Neural cell (in vitro differentiated cells): ENCODE measurements around the gene HS3ST3B1. TPM values are rescaled to one million over a fixed set of nuclear protein-coding genes. Genes with fewer than 3 reads are reported as not detected.

Source experiments
- H2AFZ ChIP-seq: fragments of 200-600, 300-800 bp; sonication (generic), shearing (Covaris generic); 2 replicates; pipeline ENCODE4 v1.6.0; 2014; ENCODE audit warnings: low read depth, mild to moderate bottlenecking, antibody characterized with exemption, low read length, moderate library complexity
- H3F3A ChIP-seq: fragments of 200-600 bp; shearing (Covaris generic); 2 replicates; pipeline ENCODE4 v1.6.1; 2016; ENCODE audit warnings: mild to moderate bottlenecking, moderate library complexity, mixed read lengths, antibody characterized with exemption, low read length; ENCODE audit not compliant: insufficient read depth, poor library complexity, severe bottlenecking
- H3K27ac ChIP-seq: fragments of 200-600, 300-800 bp; sonication (generic), shearing (Covaris generic); 2 replicates; pipeline ENCODE4 v1.5.1; 2014; ENCODE audit warnings: mild to moderate bottlenecking, low read length, moderate library complexity
- H3K27me3 ChIP-seq: fragments of 300-800, 200-600 bp; sonication (generic), shearing (Covaris generic); 2 replicates; pipeline ENCODE4 v1.6.0; 2014; ENCODE audit warnings: mild to moderate bottlenecking, low read depth, low read length, moderate library complexity; ENCODE audit not compliant: insufficient read depth
- H3K36me3 ChIP-seq: fragments of 300-800, 200-600 bp; sonication (generic), shearing (Covaris generic); 2 replicates; pipeline ENCODE4 v1.5.1; 2014; ENCODE audit warnings: mild to moderate bottlenecking, antibody characterized with exemption, low read length, moderate library complexity; ENCODE audit not compliant: insufficient read depth
- H3K4me2 ChIP-seq: fragments of 300-800, 200-600 bp; sonication (generic), shearing (Covaris generic); 2 replicates; pipeline ENCODE4 v1.6.0; 2014; ENCODE audit warnings: mild to moderate bottlenecking, low read length
- H3K4me3 ChIP-seq: fragments of 300-800, 200-600 bp; sonication (generic), shearing (Covaris generic); 2 replicates; pipeline ENCODE4 v1.5.1; 2014; ENCODE audit warnings: mild to moderate bottlenecking, low read length, moderate library complexity
- H3K79me2 ChIP-seq: fragments of 200-600 bp; shearing (Covaris generic); replicated peaks from 2 replicates; pipeline ENCODE4 v1.6.0; 2014; ENCODE audit warnings: mild to moderate bottlenecking, low read length, moderate library complexity; ENCODE audit not compliant: insufficient read depth
- H3K9ac ChIP-seq: fragments of 300-800, 200-600 bp; sonication (generic), shearing (Covaris generic); 2 replicates; pipeline ENCODE4 v1.6.1; 2016; ENCODE audit warnings: mild to moderate bottlenecking, low read length, mixed read lengths
- H3K9me2 ChIP-seq: fragments of 200-600 bp; shearing (Covaris generic); 2 replicates; pipeline ENCODE4 v1.6.1; 2016; ENCODE audit warnings: mild to moderate bottlenecking, low read length, mixed read lengths; ENCODE audit not compliant: insufficient read depth
- H3K9me3 ChIP-seq: fragments of 200-600, 300-800 bp; sonication (generic), shearing (Covaris generic); 2 replicates; pipeline ENCODE4 v1.6.1; 2016; ENCODE audit warnings: mild to moderate bottlenecking, mixed run types, low read length, moderate library complexity, mixed read lengths
- H4K20me1 ChIP-seq: fragments of 200-600 bp; shearing (Covaris generic); 2 replicates; pipeline ENCODE4 v1.6.1; 2016; ENCODE audit warnings: mild to moderate bottlenecking, mixed run types; ENCODE audit not compliant: insufficient read depth
- CTCF ChIP-seq: fragments of 450-650 bp; IDR thresholded peaks from 2 replicates; pipeline ENCODE4 v1.5.1; 2014; ENCODE audit warnings: antibody characterized with exemption, mild to moderate bottlenecking, moderate library complexity; ENCODE audit not compliant: poor library complexity, severe bottlenecking
- EP300 ChIP-seq: fragments of 450-650 bp; conservative IDR thresholded peaks from 2 replicates; pipeline ENCODE4 v1.6.1; 2014; ENCODE audit warnings: antibody characterized with exemption, mild to moderate bottlenecking, moderate library complexity; ENCODE audit not compliant: poor library complexity, severe bottlenecking
- EZH2 ChIP-seq: fragments of 200-600, 300-800 bp; shearing (Covaris generic), sonication (generic); IDR thresholded peaks from 2 replicates; pipeline ENCODE4 v1.6.1; 2014; ENCODE audit warnings: antibody characterized with exemption, low read length, borderline replicate concordance, mild to moderate bottlenecking; ENCODE audit not compliant: insufficient read depth, poor library complexity, severe bottlenecking
- MXI1 ChIP-seq: fragments of 450-650 bp; conservative IDR thresholded peaks from 2 replicates; pipeline ENCODE4 v1.6.1; 2014; ENCODE audit warnings: antibody characterized with exemption, mild to moderate bottlenecking; ENCODE audit not compliant: poor library complexity, severe bottlenecking
- POLR2AphosphoS5 ChIP-seq: IDR thresholded peaks from 2 replicates; pipeline ENCODE4 v1.6.1; 2012
- RAD21 ChIP-seq: fragments of 450-650 bp; conservative IDR thresholded peaks from 2 replicates; pipeline ENCODE4 v1.6.1; 2014; ENCODE audit warnings: antibody characterized with exemption, mild to moderate bottlenecking, moderate library complexity
- REST ChIP-seq: IDR thresholded peaks from 2 replicates; pipeline ENCODE4 v1.6.1; 2012; ENCODE audit warnings: borderline replicate concordance
- SMC3 ChIP-seq: fragments of 450-650 bp; conservative IDR thresholded peaks from 2 replicates; pipeline ENCODE4 v1.6.1; 2014; ENCODE audit warnings: antibody characterized with exemption, mild to moderate bottlenecking, moderate library complexity; ENCODE audit not compliant: poor library complexity
- TAF1 ChIP-seq: IDR thresholded peaks from 2 replicates; pipeline ENCODE4 v1.6.1; 2012; ENCODE audit warnings: low read depth
- polyA plus RNA-seq: library from polyadenylated mRNA; depleted of rRNA; stranded (reverse); fragments of >200 nt; gene quantifications from 2 replicates; pipeline ENCODE4 v1.2.3, GENCODE V29; 2014

The HS3ST3B1 gene
- polyA plus RNA-seq, 1 donor from 2014 or later, result 0.58 TPM

- H4K20me1 ChIP-seq, result no peaks in the 10 kb centered on the region
- no peak for TF ChIP-seq MXI1
- no peak for TF ChIP-seq POLR2AphosphoS5
- no peak for TF ChIP-seq SMC3
- TF ChIP-seq EZH2, result no peak
- TF ChIP-seq RAD21, result no peak
- TF ChIP-seq EP300, result no peak
- no peak for TF ChIP-seq TAF1
- TF ChIP-seq REST, result no peak
- no peak for TF ChIP-seq CTCF
- no peaks in the 10 kb centered on the region for H3K9me3 ChIP-seq
- H3F3A ChIP-seq, result no peaks in the 10 kb centered on the region
- H3K36me3 ChIP-seq, result no peaks in the 10 kb centered on the region
- H3K79me2 ChIP-seq, result no peaks in the 10 kb centered on the region
- no peak overlapping the region for H3K4me2 ChIP-seq
- H3K27me3 ChIP-seq, result no peaks in the 10 kb centered on the region
- no peak overlapping the region for H3K27ac ChIP-seq
- no peak overlapping the region for H3K9ac ChIP-seq
- no peak overlapping the region for H2AFZ ChIP-seq
- no peaks in the 10 kb centered on the region for H3K9me2 ChIP-seq
- H3K4me3 ChIP-seq, result no peak overlapping the region
Measured at GRCh38 chr17:14340857-14341754, 40.2 kb downstream of the HS3ST3B1 start.

- Histone ChIP-seq H3K79me2 (no peaks in the 10 kb centered on the region), H3K9ac (no peak overlapping the region), H4K20me1 (no peaks in the 10 kb centered on the region), H3K27me3 (no peaks in the 10 kb centered on the region), H3K4me3 (no peak overlapping the region), H3K36me3 (no peaks in the 10 kb centered on the region), H3K4me2 (no peak overlapping the region), H3K9me3 (no peaks in the 10 kb centered on the region), H3F3A (no peaks in the 10 kb centered on the region), H3K27ac (no peak overlapping the region), H3K9me2 (no peaks in the 10 kb centered on the region), H2AFZ (no peak overlapping the region)
- no peak for TF ChIP-seq MXI1
- no peak for TF ChIP-seq CTCF
- no peak for TF ChIP-seq EZH2
- no peak for TF ChIP-seq SMC3
- TF ChIP-seq RAD21, result no peak
- TF ChIP-seq REST, result no peak
- no peak for TF ChIP-seq POLR2AphosphoS5
- no peak for TF ChIP-seq EP300
- no peak for TF ChIP-seq TAF1
Measured at GRCh38 chr17:14341866-14342265, 41.0 kb downstream of the HS3ST3B1 start.
